B cell (primary cell): ENCODE measurements around the gene HBQ1. TPM values are rescaled to one million over a fixed set of nuclear protein-coding genes. Genes with fewer than 3 reads are reported as not detected.
"Not testable (repeated sequence)": the region's sequence is repeated elsewhere in the genome, so short reads cannot be mapped to it uniquely, and the experiment has no call there.

Source experiments
- ATAC-seq: fragments of 200-7000 bp; cut with Tn5 transposase; one replicate; pipeline ENCODE4 v1.10.0; 2021; ENCODE audit warnings: low read depth, mild to moderate bottlenecking, moderate number of reproducible peaks, moderate library complexity
- CTCF ChIA-PET: fragments of 350-600 bp; sonication (Branson Sonifier 250); formaldehyde crosslinking; loops from one replicate; lab custom pipeline; 2021; ENCODE audit warnings: antibody characterized with exemption, inconsistent platforms; lab: Charles Lee
- POLR2A ChIA-PET: fragments of 350-600 bp; sonication (Branson Sonifier 250); formaldehyde crosslinking; loops from one replicate; lab custom pipeline; 2021; ENCODE audit warnings: antibody characterized with exemption; lab: Charles Lee
- DNase-seq: peaks from one replicate; pipeline ENCODE4 v3.0.0; 2013
- H2AFZ ChIP-seq: 2 replicates; pipeline ENCODE4 v1.6.1; 2012; ENCODE audit warnings: mild to moderate bottlenecking, low read depth, low read length; ENCODE audit not compliant: insufficient read depth, poor library complexity, severe bottlenecking
- H3K27ac ChIP-seq, 2 donors: 1 replicate in 1 of 2; 2 replicates in 1 of 2; pipeline ENCODE4 v1.5.1; 2012 to 2013; ENCODE audit warnings: low read length in 2 of 2, mild to moderate bottlenecking in 2 of 2, moderate library complexity in 1 of 2
- H3K27me3 ChIP-seq, 4 experiments: fragments of 200-600 bp in 1 of 4; sonication (generic) in 1 of 4; replicated peaks in 1 of 4; 1 replicate in 2 of 4; 2 replicates in 2 of 4; pipeline versions ENCODE4 v1.6.1 to v1.7.0; 2013 to 2016; ENCODE audit warnings: low read length in 3 of 4, mild to moderate bottlenecking in 2 of 4, mixed read lengths in 1 of 4, moderate library complexity in 1 of 4; ENCODE audit not compliant: insufficient read depth in 4 of 4, control insufficient read depth in 3 of 4; ENCODE audit errors: control extremely low read depth in 1 of 4
- H3K36me3 ChIP-seq, 2 experiments: replicated peaks in 1 of 2; 1 replicate in 1 of 2; 2 replicates in 1 of 2; pipeline versions ENCODE4 v1.6.1 to v1.7.1; 2013; ENCODE audit warnings: low read length in 1 of 2; ENCODE audit not compliant: insufficient read depth in 2 of 2, control insufficient read depth in 1 of 2; ENCODE audit errors: control extremely low read depth in 1 of 2, extremely low read depth in 1 of 2
- H3K4me1 ChIP-seq, 2 donors: fragments of 200-600 bp in 1 of 2; sonication (generic) in 1 of 2; 1 replicate in 1 of 2; 2 replicates in 1 of 2; pipeline versions ENCODE4 v1.5.1 to v1.6.1; 2013 to 2017; ENCODE audit warnings: low read length in 2 of 2; ENCODE audit not compliant: control insufficient read depth in 2 of 2, insufficient read depth in 2 of 2
- H3K4me2 ChIP-seq: replicated peaks from 2 replicates; pipeline ENCODE3; 2012; ENCODE audit warnings: mild to moderate bottlenecking, low read depth, low read length; ENCODE audit not compliant: poor library complexity, severe bottlenecking
- H3K4me3 ChIP-seq, 5 experiments: fragments of 200-600 bp in 1 of 5; sonication (generic) in 1 of 5; 1 replicate in 3 of 5; 2 replicates in 2 of 5; pipeline versions ENCODE4 v1.5.1 to v1.7.0; 2011 to 2016; ENCODE audit warnings: low read length in 4 of 5, mild to moderate bottlenecking in 4 of 5, low read depth in 2 of 5, control low read depth in 1 of 5, moderate library complexity in 1 of 5; ENCODE audit not compliant: insufficient read depth in 1 of 5; ENCODE audit errors: control extremely low read depth in 1 of 5, extremely low read depth in 1 of 5
- H3K79me2 ChIP-seq: fragments of 200-600 bp; sonication (generic); one replicate; pipeline ENCODE4 v1.6.0; 2016; ENCODE audit warnings: low read length; ENCODE audit not compliant: control insufficient read depth, insufficient read depth
- H3K9ac ChIP-seq: fragments of 200-600 bp; sonication (generic); 2 replicates; pipeline ENCODE4 v1.6.1; 2017; ENCODE audit warnings: mild to moderate bottlenecking, low read length, moderate library complexity
- H3K9me3 ChIP-seq, 3 donors: one replicate each; pipeline versions ENCODE4 v1.6.1 to v1.7.1; 2013; ENCODE audit warnings: low read length in 2 of 3; ENCODE audit not compliant: control insufficient read depth in 2 of 3, insufficient read depth in 1 of 3; ENCODE audit errors: control extremely low read depth in 1 of 3
- H4K20me1 ChIP-seq: 2 replicates; pipeline ENCODE4 v1.6.0; 2012; ENCODE audit warnings: mild to moderate bottlenecking, low read length; ENCODE audit not compliant: insufficient read depth, control insufficient read depth, poor library complexity, severe bottlenecking
- H3K27ac Mint-ChIP-seq: one replicate; pipeline ENCODE4 v1.8.0; 2021; ENCODE audit warnings: mixed read lengths
- H3K27me3 Mint-ChIP-seq: one replicate; pipeline ENCODE4 v1.8.0; 2021; ENCODE audit warnings: mixed read lengths
- H3K4me1 Mint-ChIP-seq: one replicate; pipeline ENCODE4 v1.8.0; 2021; ENCODE audit warnings: mixed read lengths
- H3K4me3 Mint-ChIP-seq: one replicate; pipeline ENCODE4 v1.8.0; 2021; ENCODE audit warnings: mixed read lengths
- H3K9me3 Mint-ChIP-seq: one replicate; pipeline ENCODE4 v1.8.0; 2022; ENCODE audit warnings: mixed read lengths; ENCODE audit not compliant: insufficient read depth
- EZH2 ChIP-seq: IDR thresholded peaks from 2 replicates; pipeline ENCODE4 v1.6.1; 2012; ENCODE audit warnings: borderline replicate concordance, low read depth, mild to moderate bottlenecking, moderate library complexity, low read length; ENCODE audit not compliant: insufficient read depth, poor library complexity, severe bottlenecking
- WGBS: methylation state at CpG from one replicate; pipeline ENCODE4 v1.1.5; 2013; ENCODE audit warnings: missing lambda C conversion rate; ENCODE audit not compliant: insufficient coverage; 5-methylcytosine and 5-hydroxymethylcytosine counted together
- intact Hi-C: fragments of 100-400 bp; cut with micrococcal nuclease; formaldehyde crosslinking; loops from one replicate; pipeline ENCODE4 v1.10.0; 2022
- polyA plus RNA-seq: library from polyadenylated mRNA; depleted of rRNA; stranded (reverse); fragments of >200 nt; gene quantifications from 2 replicates; pipeline ENCODE4 v1.2.3, GENCODE V29; 2012
- total RNA-seq, 2 donors: library from RNA; stranded (reverse); fragments of 120-200 nt in 1 of 2; gene quantifications; 1 replicate in 1 of 2; 2 replicates in 1 of 2; pipeline versions ENCODE4 v1.2.3 to v1.2.4, GENCODE V29; 2013 to 2022
- TF ChIP-seq, protein P1 (sequence below): fragments of 200-600 bp; IDR thresholded peaks from one replicate; pipeline ENCODE4 v1.8.0; 2022; ENCODE audit warnings: antibody characterized with exemption, mild to moderate bottlenecking

Gene HBQ1
- total and polyA plus RNA-seq, 2 donors (not counting 1 experiment from before 2014, with no cell fraction given): not detected

DNA sequence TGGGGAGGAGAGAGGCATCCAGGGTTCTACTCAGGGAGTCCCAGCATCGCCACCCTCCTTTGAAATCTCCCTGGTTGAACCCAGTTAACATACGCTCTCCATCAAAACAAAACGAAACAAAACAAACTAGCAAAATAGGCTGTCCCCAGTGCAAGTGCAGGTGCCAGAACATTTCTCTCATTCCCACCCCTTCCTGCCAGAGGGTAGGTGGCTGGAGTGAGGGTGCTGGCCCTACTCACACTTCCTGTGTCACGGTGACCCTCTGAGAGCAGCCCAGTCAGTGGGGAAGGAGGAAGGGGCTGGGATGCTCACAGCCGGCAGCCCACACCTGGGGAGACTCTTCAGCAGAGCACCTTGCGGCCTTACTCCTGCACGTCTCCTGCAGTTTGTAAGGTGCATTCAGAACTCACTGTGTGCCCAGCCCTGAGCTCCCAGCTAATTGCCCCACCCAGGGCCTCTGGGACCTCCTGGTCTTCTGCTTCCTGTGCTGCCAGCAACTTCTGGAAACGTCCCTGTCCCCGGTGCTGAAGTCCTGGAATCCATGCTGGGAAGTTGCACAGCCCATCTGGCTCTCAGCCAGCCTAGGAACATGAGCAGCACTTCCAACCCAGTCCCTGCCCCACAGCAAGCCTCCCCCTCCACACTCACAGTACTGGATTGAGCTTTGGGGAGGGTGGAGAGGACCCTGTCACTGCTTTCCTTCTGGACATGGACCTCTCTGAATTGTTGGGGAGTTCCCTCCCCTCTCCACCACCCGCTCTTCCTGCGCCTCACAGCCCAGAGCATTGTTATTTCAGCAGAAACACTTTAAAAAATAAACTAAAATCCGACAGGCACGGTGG is 6.1 kb upstream of the HBQ1 start:
- H3K27ac Mint-ChIP-seq, H3K9ac ChIP-seq, POLR2A ChIA-PET, H2AFZ ChIP-seq, H3K27ac ChIP-seq, H3K4me3 ChIP-seq, CTCF ChIA-PET, H3K4me2 ChIP-seq, H4K20me1 ChIP-seq, ATAC-seq, H3K9me3 ChIP-seq, H3K36me3 ChIP-seq, H3K4me1 ChIP-seq, H3K79me2 ChIP-seq, intact Hi-C loops, H3K9me3 Mint-ChIP-seq: not testable (repeated sequence)
- H3K4me3 Mint-ChIP-seq: peak overlapping the region; percentile 41
- DNase-seq: peak; percentile 9
- peaks cover 39% of the 10 kb centered on the region for H3K27me3 Mint-ChIP-seq
- H3K27me3 ChIP-seq: peaks cover 0 to 51% (median 23%) of the 10 kb centered on the region in 4 experiments
- WGBS: 21% methylated on average over 3 of the region's 13 CpGs
- H3K4me1 Mint-ChIP-seq: peaks cover 26% of the 10 kb centered on the region

DNA sequence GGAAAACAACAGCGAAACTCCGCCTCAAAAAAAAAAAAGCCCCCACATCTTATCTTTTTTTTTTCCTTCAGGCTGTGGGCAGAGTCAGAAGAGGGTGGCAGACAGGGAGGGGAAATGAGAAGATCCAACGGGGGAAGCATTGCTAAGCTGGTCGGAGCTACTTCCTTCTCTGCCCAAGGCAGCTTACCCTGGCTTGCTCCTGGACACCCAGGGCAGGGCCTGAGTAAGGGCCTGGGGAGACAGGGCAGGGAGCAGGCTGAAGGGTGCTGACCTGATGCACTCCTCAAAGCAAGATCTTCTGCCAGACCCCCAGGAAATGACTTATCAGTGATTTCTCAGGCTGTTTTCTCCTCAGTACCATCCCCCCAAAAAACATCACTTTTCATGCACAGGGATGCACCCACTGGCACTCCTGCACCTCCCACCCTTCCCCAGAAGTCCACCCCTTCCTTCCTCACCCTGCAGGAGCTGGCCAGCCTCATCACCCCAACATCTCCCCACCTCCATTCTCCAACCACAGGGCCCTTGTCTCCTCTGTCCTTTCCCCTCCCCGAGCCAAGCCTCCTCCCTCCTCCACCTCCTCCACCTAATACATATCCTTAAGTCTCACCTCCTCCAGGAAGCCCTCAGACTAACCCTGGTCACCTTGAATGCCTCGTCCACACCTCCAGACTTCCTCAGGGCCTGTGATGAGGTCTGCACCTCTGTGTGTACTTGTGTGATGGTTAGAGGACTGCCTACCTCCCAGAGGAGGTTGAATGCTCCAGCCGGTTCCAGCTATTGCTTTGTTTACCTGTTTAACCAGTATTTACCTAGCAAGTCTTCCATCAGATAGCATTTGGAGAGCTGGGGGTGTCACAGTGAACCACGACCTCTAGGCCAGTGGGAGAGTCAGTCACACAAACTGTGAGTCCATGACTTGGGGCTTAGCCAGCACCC is 5.0 kb upstream of the HBQ1 start:
- POLR2A ChIA-PET: no interaction called here
- Histone ChIP-seq H3K9ac (no peak overlapping the region), H3K27me3 (peaks cover 0 to 58% (median 29%) of the 10 kb centered on the region in 4 experiments)

DNA sequence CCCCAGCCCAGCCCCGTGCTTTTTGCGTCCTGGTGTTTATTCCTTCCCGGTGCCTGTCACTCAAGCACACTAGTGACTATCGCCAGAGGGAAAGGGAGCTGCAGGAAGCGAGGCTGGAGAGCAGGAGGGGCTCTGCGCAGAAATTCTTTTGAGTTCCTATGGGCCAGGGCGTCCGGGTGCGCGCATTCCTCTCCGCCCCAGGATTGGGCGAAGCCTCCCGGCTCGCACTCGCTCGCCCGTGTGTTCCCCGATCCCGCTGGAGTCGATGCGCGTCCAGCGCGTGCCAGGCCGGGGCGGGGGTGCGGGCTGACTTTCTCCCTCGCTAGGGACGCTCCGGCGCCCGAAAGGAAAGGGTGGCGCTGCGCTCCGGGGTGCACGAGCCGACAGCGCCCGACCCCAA is 4.3 kb upstream of the HBQ1 start:
- H3K27me3 ChIP-seq: peaks cover 0 to 61% (median 29%) of the 10 kb centered on the region in 4 experiments
- H3K36me3 ChIP-seq, H3K79me2 ChIP-seq, H3K4me3 ChIP-seq, CTCF ChIA-PET, intact Hi-C loops, H3K9me3 ChIP-seq, H2AFZ ChIP-seq, H3K9me3 Mint-ChIP-seq, H3K9ac ChIP-seq, ATAC-seq, H3K27ac ChIP-seq, H3K4me2 ChIP-seq, H4K20me1 ChIP-seq, H3K27ac Mint-ChIP-seq, DNase-seq, POLR2A ChIA-PET: not testable (repeated sequence)
- peaks cover 12 to 17% of the 10 kb centered on the region in 2 donors for H3K4me1 ChIP-seq
- WGBS: no CpG with 5 or more reads among the region's 39 CpGs
- H3K4me3 Mint-ChIP-seq: peak overlapping the region; percentile 45
- H3K27me3 Mint-ChIP-seq: peaks cover 37% of the 10 kb centered on the region
- H3K4me1 Mint-ChIP-seq: peaks cover 32% of the 10 kb centered on the region

More for the DNA sequence above, 5.0 kb upstream of the HBQ1 start:
- Histone ChIP-seq H3K4me2 (no peak overlapping the region), H4K20me1 (no peaks in the 10 kb centered on the region), H3K36me3 (no peaks in the 10 kb centered on the region), H3K9me3 (peaks cover 0 to 4% (median 0%) of the 10 kb centered on the region in 3 donors), H3K27ac (no peak overlapping the region), H2AFZ (no peak overlapping the region), H3K4me3 (no peak overlapping the region), H3K79me2 (no peaks in the 10 kb centered on the region), H3K4me1 (peaks cover 6 to 11% of the 10 kb centered on the region in 2 donors)
- TF ChIP-seq, protein P1, sequence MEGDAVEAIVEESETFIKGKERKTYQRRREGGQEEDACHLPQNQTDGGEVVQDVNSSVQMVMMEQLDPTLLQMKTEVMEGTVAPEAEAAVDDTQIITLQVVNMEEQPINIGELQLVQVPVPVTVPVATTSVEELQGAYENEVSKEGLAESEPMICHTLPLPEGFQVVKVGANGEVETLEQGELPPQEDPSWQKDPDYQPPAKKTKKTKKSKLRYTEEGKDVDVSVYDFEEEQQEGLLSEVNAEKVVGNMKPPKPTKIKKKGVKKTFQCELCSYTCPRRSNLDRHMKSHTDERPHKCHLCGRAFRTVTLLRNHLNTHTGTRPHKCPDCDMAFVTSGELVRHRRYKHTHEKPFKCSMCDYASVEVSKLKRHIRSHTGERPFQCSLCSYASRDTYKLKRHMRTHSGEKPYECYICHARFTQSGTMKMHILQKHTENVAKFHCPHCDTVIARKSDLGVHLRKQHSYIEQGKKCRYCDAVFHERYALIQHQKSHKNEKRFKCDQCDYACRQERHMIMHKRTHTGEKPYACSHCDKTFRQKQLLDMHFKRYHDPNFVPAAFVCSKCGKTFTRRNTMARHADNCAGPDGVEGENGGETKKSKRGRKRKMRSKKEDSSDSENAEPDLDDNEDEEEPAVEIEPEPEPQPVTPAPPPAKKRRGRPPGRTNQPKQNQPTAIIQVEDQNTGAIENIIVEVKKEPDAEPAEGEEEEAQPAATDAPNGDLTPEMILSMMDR: no peak
- TF ChIP-seq EZH2: no peak
- Mint-ChIP-seq H3K4me1 (peaks cover 30% of the 10 kb centered on the region), H3K27me3 (peaks cover 42% of the 10 kb centered on the region), H3K4me3 (peak overlapping the region; percentile 45), H3K27ac (no peak overlapping the region), H3K9me3 (no peaks in the 10 kb centered on the region)
- 13% methylated on average over 3 of the region's 8 CpGs for whole genome bisulfite sequencing
- no peak for ATAC-seq
- CTCF ChIA-PET: no interaction called here
- intact Hi-C loops: no loop called here
- no peak for DNase-seq
